Ishikawa (cell line): ENCODE results near the gene HECTD3.

Source experiments
- EP300 ChIP-seq: IDR thresholded peaks from 2 replicates; pipeline ENCODE4 v1.6.1; 2012; ENCODE audit warnings: borderline replicate concordance
- TEAD4 ChIP-seq: IDR thresholded peaks from 2 replicates; pipeline ENCODE4 v1.6.1; 2012
- USF1 ChIP-seq: IDR thresholded peaks from 2 replicates; pipeline ENCODE4 v1.6.1; 2012

GRCh38 chr1:45002650-45003645 lies 8.2 kb downstream of the HECTD3 start:
- no peak for TF ChIP-seq EP300
- no peak for TF ChIP-seq TEAD4
- TF ChIP-seq USF1 = no peak
